Mesenchymal stem cell (in vitro differentiated cells and primary cell): ENCODE results near the gene LCN6.
A peak's percentile ranks its signal among the peaks of the same experiment; 100 is the strongest.
"Not testable (repeated sequence)": the region's sequence is repeated elsewhere in the genome, so short reads cannot be mapped to it uniquely, and the experiment has no call there.

Source experiments
- DNase-seq: peaks from one replicate; pipeline ENCODE4 v3.0.0-alpha.2; 2013
- H2AFZ ChIP-seq: one replicate; pipeline ENCODE4 v1.6.1; 2013; ENCODE audit warnings: low read depth, mild to moderate bottlenecking, control low read depth, inconsistent platforms, low read length, moderate library complexity
- H2AK5ac ChIP-seq: 2 replicates; pipeline ENCODE4 v1.6.1; 2013; ENCODE audit warnings: low read length, moderate library complexity, mild to moderate bottlenecking, inconsistent platforms; ENCODE audit not compliant: severe bottlenecking
- H2BK120ac ChIP-seq: one replicate; pipeline ENCODE4 v1.6.1; 2013; ENCODE audit warnings: low read depth, mild to moderate bottlenecking, inconsistent platforms, low read length, moderate library complexity
- H2BK12ac ChIP-seq, 2 experiments: one replicate each; pipeline ENCODE4 v1.6.1; 2013; ENCODE audit warnings: inconsistent platforms in 2 of 2, low read length in 2 of 2, mild to moderate bottlenecking in 2 of 2, moderate library complexity in 2 of 2, control low read depth in 1 of 2
- H2BK15ac ChIP-seq: one replicate; pipeline ENCODE4 v1.6.1; 2013; ENCODE audit warnings: mild to moderate bottlenecking, low read depth, inconsistent platforms; ENCODE audit not compliant: poor library complexity, severe bottlenecking
- H2BK5ac ChIP-seq: 2 replicates; pipeline ENCODE4 v1.6.1; 2013; ENCODE audit warnings: low read depth, mild to moderate bottlenecking, low read length, control low read depth, inconsistent platforms; ENCODE audit not compliant: poor library complexity, severe bottlenecking
- H3K14ac ChIP-seq, 2 experiments: one replicate each; pipeline ENCODE4 v1.6.1; 2013; ENCODE audit warnings: inconsistent platforms in 2 of 2, low read length in 2 of 2, control low read depth in 1 of 2, mild to moderate bottlenecking in 1 of 2, moderate library complexity in 1 of 2
- H3K18ac ChIP-seq, 2 experiments: one replicate each; pipeline ENCODE4 v1.6.1; 2013; ENCODE audit warnings: inconsistent platforms in 2 of 2, low read length in 2 of 2, control low read depth in 1 of 2, low read depth in 1 of 2, mild to moderate bottlenecking in 1 of 2
- H3K23ac ChIP-seq, 2 experiments: one replicate each; pipeline ENCODE4 v1.6.1; 2013; ENCODE audit warnings: inconsistent platforms in 2 of 2, low read length in 2 of 2, mild to moderate bottlenecking in 2 of 2, moderate library complexity in 2 of 2, control low read depth in 1 of 2
- H3K27ac ChIP-seq: 2 replicates; pipeline ENCODE4 v1.5.1; 2013; ENCODE audit warnings: mild to moderate bottlenecking, moderate library complexity, low read length, control low read depth, inconsistent platforms; ENCODE audit not compliant: poor library complexity, severe bottlenecking
- H3K27me3 ChIP-seq, 2 experiments: 2 replicates each; pipeline versions ENCODE4 v1.6.1 to v1.7.0; 2013; ENCODE audit warnings: low read length in 2 of 2, mild to moderate bottlenecking in 2 of 2, moderate library complexity in 2 of 2, control low read depth in 1 of 2, inconsistent platforms in 1 of 2; ENCODE audit not compliant: control insufficient read depth in 1 of 2, insufficient read depth in 1 of 2
- H3K36me3 ChIP-seq, 2 experiments: 2 replicates each; pipeline versions ENCODE4 v1.6.1 to v1.7.0; 2013; ENCODE audit warnings: low read length in 2 of 2, control low read depth in 1 of 2, inconsistent platforms in 1 of 2, low read depth in 1 of 2, mild to moderate bottlenecking in 1 of 2; ENCODE audit not compliant: insufficient read depth in 2 of 2, control insufficient read depth in 1 of 2
- H3K4ac ChIP-seq, 2 experiments: one replicate each; pipeline ENCODE4 v1.6.1; 2013; ENCODE audit warnings: inconsistent platforms in 2 of 2, low read length in 2 of 2, mild to moderate bottlenecking in 2 of 2, moderate library complexity in 2 of 2, control low read depth in 1 of 2, low read depth in 1 of 2
- H3K4me1 ChIP-seq: 2 replicates; pipeline ENCODE4 v1.6.1; 2013; ENCODE audit warnings: low read depth, low read length, control low read depth; ENCODE audit not compliant: control insufficient read depth, insufficient read depth
- H3K4me2 ChIP-seq: 2 replicates; pipeline ENCODE4 v1.6.1; 2013; ENCODE audit warnings: low read length, mild to moderate bottlenecking, inconsistent platforms; ENCODE audit not compliant: poor library complexity, severe bottlenecking
- H3K4me3 ChIP-seq, 2 experiments: 2 replicates each; pipeline versions ENCODE4 v1.5.1 to v1.7.0; 2013; ENCODE audit warnings: low read length in 2 of 2, mild to moderate bottlenecking in 2 of 2, control low read depth in 1 of 2, low read depth in 1 of 2; ENCODE audit not compliant: insufficient read depth in 1 of 2
- H3K79me1 ChIP-seq: replicated peaks from 2 replicates; pipeline ENCODE4 v1.6.1; 2013; ENCODE audit warnings: mild to moderate bottlenecking, control low read depth, low read length, inconsistent platforms; ENCODE audit not compliant: poor library complexity, severe bottlenecking
- H3K9ac ChIP-seq: 2 replicates; pipeline ENCODE4 v1.7.0; 2013; ENCODE audit warnings: mild to moderate bottlenecking, low read length, moderate library complexity
- H3K9me3 ChIP-seq: 2 replicates; pipeline ENCODE4 v1.7.0; 2013; ENCODE audit warnings: mild to moderate bottlenecking, low read length; ENCODE audit not compliant: control insufficient read depth
- H4K8ac ChIP-seq: one replicate; pipeline ENCODE4 v1.6.1; 2013; ENCODE audit warnings: inconsistent platforms, mild to moderate bottlenecking, low read length, moderate library complexity
- H4K91ac ChIP-seq: one replicate; pipeline ENCODE4 v1.6.1; 2013; ENCODE audit warnings: mild to moderate bottlenecking, low read length, inconsistent platforms
- WGBS: methylation state at CpG from one replicate; pipeline ENCODE4 v1.1.7; 2013; ENCODE audit warnings: mixed read lengths; 5-methylcytosine and 5-hydroxymethylcytosine counted together

LCN6 gene

GRCh38 chr9:136788644-136789522 is 40.6 kb upstream of the LCN6 start:
- H3K4ac ChIP-seq, H2AK5ac ChIP-seq, H3K14ac ChIP-seq, H3K23ac ChIP-seq, H3K4me3 ChIP-seq, H2BK15ac ChIP-seq, H2BK5ac ChIP-seq, H2BK120ac ChIP-seq, H3K4me2 ChIP-seq, H2AFZ ChIP-seq, H3K27ac ChIP-seq, H3K9me3 ChIP-seq, H3K9ac ChIP-seq, DNase-seq: not testable (repeated sequence)
- Histone ChIP-seq H4K91ac (peak overlapping the region; percentile 58), H3K27me3 (peaks cover 7 to 10% of the 10 kb centered on the region in 2 experiments), H3K36me3 (peaks cover 10 to 19% of the 10 kb centered on the region in 2 experiments), H2BK12ac (peak overlapping the region in 1 of 2 experiments; percentile 54), H3K4me1 (peaks cover 16% of the 10 kb centered on the region), H3K18ac (peak overlapping the region; percentile 4 to 71), H3K79me1 (peaks cover 21% of the 10 kb centered on the region), H4K8ac (peak overlapping the region; percentile 75)
- WGBS: 55% methylated on average over 22 of the region's 27 CpGs

- Histone ChIP-seq H2BK5ac (no peak overlapping the region), H3K4me3 (no peak overlapping the region), H3K9ac (peak overlapping the region; percentile 38), H3K79me1 (peaks cover 14% of the 10 kb centered on the region), H2BK15ac (peak overlapping the region; percentile 89), H3K14ac (no peak overlapping the region), H2BK120ac (no peak overlapping the region), H3K4me2 (peak overlapping the region; percentile 28), H3K36me3 (peaks cover under 1 to 9% of the 10 kb centered on the region in 2 experiments), H3K23ac (no peak overlapping the region), H2AFZ (no peak overlapping the region), H3K4me1 (peaks cover 12% of the 10 kb centered on the region), H3K18ac (no peak overlapping the region), H3K9me3 (no peaks in the 10 kb centered on the region), H3K27ac (no peak overlapping the region), H3K27me3 (peaks cover 7 to 10% of the 10 kb centered on the region in 2 experiments), H3K4ac (no peak overlapping the region), H4K8ac (no peak overlapping the region), H2AK5ac (no peak overlapping the region), H4K91ac (no peak overlapping the region), H2BK12ac (no peak overlapping the region)
- peak; percentile 73 for DNase-seq
- WGBS: 23% methylated on average over 20 of the region's 21 CpGs
Measured at GRCh38 chr9:136787690-136788400, 39.5 kb upstream of the LCN6 start.

- not testable (repeated sequence) for H3K4me1 ChIP-seq, H3K36me3 ChIP-seq, H2BK12ac ChIP-seq, H3K4ac ChIP-seq, DNase-seq, H2BK5ac ChIP-seq, H3K79me1 ChIP-seq, H3K27ac ChIP-seq, H3K9me3 ChIP-seq, H3K9ac ChIP-seq, H2AFZ ChIP-seq, H3K18ac ChIP-seq, H2BK120ac ChIP-seq, H2AK5ac ChIP-seq, H4K8ac ChIP-seq, H4K91ac ChIP-seq, H2BK15ac ChIP-seq, H3K14ac ChIP-seq, H3K4me2 ChIP-seq, H3K4me3 ChIP-seq, H3K23ac ChIP-seq
- peaks cover 10 to 12% of the 10 kb centered on the region in 2 experiments for H3K27me3 ChIP-seq
- 55% methylated on average over 3 of the region's 4 CpGs for WGBS
Measured at GRCh38 chr9:136786983-136787382, 38.7 kb upstream of the LCN6 start.

- Histone ChIP-seq H3K9me3 (no peaks in the 10 kb centered on the region), H4K91ac (no peak overlapping the region), H2BK12ac (no peak overlapping the region), H2AFZ (no peak overlapping the region), H2AK5ac (no peak overlapping the region), H3K27me3 (peaks cover 10 to 12% of the 10 kb centered on the region in 2 experiments), H2BK15ac (no peak overlapping the region), H3K14ac (no peak overlapping the region), H2BK120ac (no peak overlapping the region), H4K8ac (no peak overlapping the region), H3K79me1 (peaks cover 1% of the 10 kb centered on the region), H3K4me1 (peaks cover under 1% of the 10 kb centered on the region), H3K23ac (no peak overlapping the region), H2BK5ac (no peak overlapping the region), H3K27ac (no peak overlapping the region), H3K18ac (no peak overlapping the region), H3K36me3 (no peaks in the 10 kb centered on the region), H3K9ac (no peak overlapping the region), H3K4ac (no peak overlapping the region), H3K4me2 (no peak overlapping the region), H3K4me3 (no peak overlapping the region)
- 85% methylated on average over 8 of the region's 10 CpGs for WGBS
- no peak for DNase-seq
Measured at GRCh38 chr9:136786451-136786850, 38.1 kb upstream of the LCN6 start.
